Sigmoid colon (tissue), 7 donors: ENCODE measurements around the gene SLC39A2. TPM values are rescaled to one million over a fixed set of nuclear protein-coding genes. Genes with fewer than 3 reads are reported as not detected.

ENCODE experiments used
- DNase-seq: peaks from one replicate; pipeline ENCODE4 v3.0.0-alpha.2; 2019
- H3K27ac ChIP-seq, 4 donors: fragments of 200-600 bp; sonication (generic); one replicate each; pipeline ENCODE4 v1.5.1; 2016 to 2019; ENCODE audit warnings: mild to moderate bottlenecking in 1 of 4
- H3K27me3 ChIP-seq, 3 donors: fragments of 200-600 bp; sonication (generic); one replicate each; pipeline ENCODE4 v1.5.1; 2019; ENCODE audit warnings: mild to moderate bottlenecking in 1 of 3
- H3K36me3 ChIP-seq, 4 donors: fragments of 200-600 bp; sonication (generic); one replicate each; pipeline ENCODE4 v1.5.1; 2016 to 2019
- H3K4me1 ChIP-seq, 4 donors: fragments of 200-600 bp; sonication (generic); one replicate each; pipeline ENCODE4 v1.5.1; 2017 to 2019
- H3K4me3 ChIP-seq, 4 donors: fragments of 200-600 bp; sonication (generic); one replicate each; pipeline ENCODE4 v1.5.1; 2017 to 2019; ENCODE audit warnings: mild to moderate bottlenecking in 2 of 4, moderate library complexity in 1 of 4
- H3K9me3 ChIP-seq, 4 donors: fragments of 200-600 bp in 3 of 4; sonication (generic) in 3 of 4; one replicate each; pipeline versions ENCODE4 v1.5.1 to v1.6.1; 2013 to 2019
- EP300 ChIP-seq, 4 donors: sonication (generic); formaldehyde crosslinking; IDR thresholded peaks; one replicate each; pipeline ENCODE4 v1.6.1; 2017; ENCODE audit warnings: antibody characterized with exemption in 4 of 4
- POLR2A ChIP-seq, 2 donors: fragments of 450-650 bp; IDR thresholded peaks; one replicate each; pipeline ENCODE4 v1.6.1; 2016; ENCODE audit warnings: antibody characterized with exemption in 2 of 2, mild to moderate bottlenecking in 2 of 2, moderate library complexity in 2 of 2
- POLR2AphosphoS5 ChIP-seq, 4 donors: sonication (generic); formaldehyde crosslinking; IDR thresholded peaks; one replicate each; pipeline ENCODE4 v1.6.1; 2017; ENCODE audit warnings: antibody characterized with exemption in 4 of 4
- WGBS, 2 donors: extraction: QIAGEN DNeasy Blood & Tissue Kit; methylation state at CpG; one replicate each; pipeline ENCODE4 v1.1.7; 2013; 5-methylcytosine and 5-hydroxymethylcytosine counted together
- intact Hi-C: fragments of 100-400 bp; cut with DNase I; formaldehyde crosslinking; loops from one replicate; pipeline ENCODE4 v1.15.1; 2023
- polyA plus RNA-seq, 3 donors: library from polyadenylated mRNA; stranded (reverse); fragments of 200-250 nt; gene quantifications; one replicate each; pipeline ENCODE4 v1.2.3, GENCODE V29; 2013
- total RNA-seq, 4 donors: library from RNA; depleted of rRNA; stranded (reverse); fragments of >200 nt; gene quantifications; one replicate each; pipeline ENCODE4 v1.1.0, GENCODE V29; 2016
- TF ChIP-seq, protein P1 (sequence below), 4 experiments: fragments of 450-650 bp in 3 of 4; fragments of 200-600 bp in 1 of 4; IDR thresholded peaks; one replicate each; pipeline ENCODE4 v1.5.1; 2016 to 2019; ENCODE audit warnings: antibody characterized with exemption in 4 of 4, mild to moderate bottlenecking in 3 of 4, moderate library complexity in 2 of 4
- donor health status: healthy with polysubstance abuse.
- donor health status: Bipolar disorder and iron deficiency.
- donor health status: healthy.

SLC39A2 gene
- total and polyA plus RNA-seq, 7 donors: 1.2 TPM; not detected in 6

DNA sequence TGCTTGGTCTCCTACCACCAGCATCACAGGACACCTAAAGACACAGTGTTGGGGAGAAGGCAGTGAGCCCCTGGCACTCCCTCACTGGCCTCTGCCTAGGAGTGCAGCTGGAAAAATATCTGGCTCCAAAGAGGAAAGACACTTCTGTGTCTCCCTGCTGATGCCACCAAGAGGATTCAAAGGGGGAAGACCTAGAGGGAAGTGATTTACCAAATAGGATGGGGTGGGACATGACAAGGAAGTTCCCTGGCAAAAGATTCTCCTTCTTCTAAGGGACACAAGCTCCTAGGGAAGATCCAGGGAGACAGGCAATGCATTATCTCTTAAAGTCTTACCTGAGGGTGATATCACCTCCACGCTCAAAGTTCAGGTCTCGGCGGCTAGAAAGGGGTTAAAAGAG is 19.7 kb downstream of the SLC39A2 start:
- Histone ChIP-seq H3K27ac (no peak overlapping the region), H3K4me3 (no peak overlapping the region), H3K27me3 (no peaks in the 10 kb centered on the region), H3K4me1 (peaks cover 0 to 35% (median 17%) of the 10 kb centered on the region in 4 donors), H3K9me3 (no peaks in the 10 kb centered on the region), H3K36me3 (peaks cover 17 to 64% (median 36%) of the 10 kb centered on the region in 4 donors)
- intact Hi-C loops: no loop called here
- no peak for DNase-seq
- WGBS, 2 donors: 92 to 95% methylated on average over 3 of the region's 3 CpGs
- TF ChIP-seq POLR2A (IDR thresholded peaks at IDR 0.05) (no peak), POLR2AphosphoS5 (IDR thresholded peaks at IDR 0.05) (no peak), EP300 (IDR thresholded peaks at IDR 0.05) (no peak)
- TF ChIP-seq, protein P1, sequence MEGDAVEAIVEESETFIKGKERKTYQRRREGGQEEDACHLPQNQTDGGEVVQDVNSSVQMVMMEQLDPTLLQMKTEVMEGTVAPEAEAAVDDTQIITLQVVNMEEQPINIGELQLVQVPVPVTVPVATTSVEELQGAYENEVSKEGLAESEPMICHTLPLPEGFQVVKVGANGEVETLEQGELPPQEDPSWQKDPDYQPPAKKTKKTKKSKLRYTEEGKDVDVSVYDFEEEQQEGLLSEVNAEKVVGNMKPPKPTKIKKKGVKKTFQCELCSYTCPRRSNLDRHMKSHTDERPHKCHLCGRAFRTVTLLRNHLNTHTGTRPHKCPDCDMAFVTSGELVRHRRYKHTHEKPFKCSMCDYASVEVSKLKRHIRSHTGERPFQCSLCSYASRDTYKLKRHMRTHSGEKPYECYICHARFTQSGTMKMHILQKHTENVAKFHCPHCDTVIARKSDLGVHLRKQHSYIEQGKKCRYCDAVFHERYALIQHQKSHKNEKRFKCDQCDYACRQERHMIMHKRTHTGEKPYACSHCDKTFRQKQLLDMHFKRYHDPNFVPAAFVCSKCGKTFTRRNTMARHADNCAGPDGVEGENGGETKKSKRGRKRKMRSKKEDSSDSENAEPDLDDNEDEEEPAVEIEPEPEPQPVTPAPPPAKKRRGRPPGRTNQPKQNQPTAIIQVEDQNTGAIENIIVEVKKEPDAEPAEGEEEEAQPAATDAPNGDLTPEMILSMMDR (IDR thresholded peaks at IDR 0.05): no peak

- 76 to 85% methylated on average over 1 of the region's 1 CpG for WGBS, 2 donors
- Histone ChIP-seq H3K4me3 (no peak overlapping the region), H3K4me1 (peaks cover 0 to 39% (median 20%) of the 10 kb centered on the region in 4 donors), H3K36me3 (peaks cover 17 to 64% (median 36%) of the 10 kb centered on the region in 4 donors), H3K27ac (no peak overlapping the region), H3K27me3 (no peaks in the 10 kb centered on the region), H3K9me3 (no peaks in the 10 kb centered on the region)
- no peak for DNase-seq
- TF ChIP-seq, protein P1 (IDR thresholded peaks at IDR 0.05): no peak
- TF ChIP-seq POLR2AphosphoS5 (IDR thresholded peaks at IDR 0.05) (no peak), POLR2A (IDR thresholded peaks at IDR 0.05) (no peak), EP300 (IDR thresholded peaks at IDR 0.05) (no peak)
- intact Hi-C loops: no loop called here
Observed at GRCh38 chr14:21019366-21019765, 20.3 kb downstream of the SLC39A2 start.

DNA sequence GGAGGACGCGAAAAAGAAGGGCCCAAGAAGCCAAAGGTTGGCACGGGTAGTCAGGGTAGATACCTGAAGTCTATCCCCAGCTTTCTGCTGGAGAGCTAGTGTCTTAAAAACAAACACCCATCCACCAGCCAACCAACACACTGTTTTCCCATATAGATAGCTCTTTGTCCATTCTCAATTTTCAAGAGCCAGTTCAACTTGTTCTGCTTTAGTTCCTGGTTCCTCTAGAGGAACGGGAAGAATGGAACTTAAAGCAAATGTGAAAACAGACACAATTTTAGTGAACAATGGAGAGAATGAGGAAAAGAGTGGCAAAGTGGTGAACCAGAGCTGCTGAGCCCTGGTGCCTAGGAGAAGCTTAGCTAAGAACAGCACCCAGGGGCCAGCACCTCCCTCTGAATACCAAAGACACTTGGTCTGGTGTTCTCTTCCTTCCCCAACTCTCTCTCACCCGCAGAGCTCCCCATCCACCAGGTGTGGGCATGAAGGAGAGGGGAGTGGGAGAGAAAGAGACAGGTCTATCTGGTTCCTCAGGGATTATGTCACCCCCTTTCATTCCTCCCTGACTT is 22.0 kb downstream of the SLC39A2 start:
- DNase-seq: no peak
- Histone ChIP-seq H3K4me3 (no peak overlapping the region), H3K9me3 (no peaks in the 10 kb centered on the region), H3K36me3 (peaks cover 17 to 64% (median 36%) of the 10 kb centered on the region in 4 donors), H3K27me3 (no peaks in the 10 kb centered on the region), H3K27ac (peak overlapping the region in 1 of 4 donors; percentile 13), H3K4me1 (peaks cover 0 to 31% (median 27%) of the 10 kb centered on the region in 4 donors)
- WGBS, 2 donors: 68 to 88% methylated on average over 5 of the region's 5 CpGs
- no peak for TF ChIP-seq EP300 (IDR thresholded peaks at IDR 0.05)
- TF ChIP-seq POLR2AphosphoS5 (IDR thresholded peaks at IDR 0.05): no peak
- TF ChIP-seq POLR2A (IDR thresholded peaks at IDR 0.05): no peak
- TF ChIP-seq, protein P1 (IDR thresholded peaks at IDR 0.05): no peak
- intact Hi-C loops: no loop called here

DNA sequence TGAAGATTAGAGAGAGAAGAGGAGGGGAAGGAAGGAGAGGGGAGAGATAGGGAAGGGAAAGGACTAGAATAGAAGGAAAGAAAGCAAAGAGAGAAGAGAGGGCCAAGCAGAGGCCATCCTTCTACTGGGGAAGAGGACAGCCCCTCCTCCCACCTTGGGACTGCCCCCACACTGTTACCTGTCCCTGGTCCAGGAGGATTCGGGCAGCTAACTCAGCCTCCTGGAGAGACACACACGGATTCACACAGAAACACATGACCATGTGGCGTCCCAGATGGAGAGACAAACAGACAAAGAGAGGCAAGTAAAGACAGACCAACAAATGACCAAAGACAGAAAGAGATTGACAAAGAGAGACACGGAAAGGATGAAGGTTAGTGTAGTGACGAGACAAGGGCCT is 23.6 kb downstream of the SLC39A2 start:
- H3K4me3 ChIP-seq: peak overlapping the region in 3 of 4 donors; percentile 84 to 91 (median 85)
- 82 to 89% methylated on average over 5 of the region's 5 CpGs for WGBS, 2 donors
- H3K27me3 ChIP-seq: no peaks in the 10 kb centered on the region
- H3K9me3 ChIP-seq: no peaks in the 10 kb centered on the region
- intact Hi-C loops: no loop called here
- TF ChIP-seq POLR2A (IDR thresholded peaks at IDR 0.05) (no peak), POLR2AphosphoS5 (IDR thresholded peaks at IDR 0.05) (no peak), EP300 (IDR thresholded peaks at IDR 0.05) (no peak)
- TF ChIP-seq, protein P1 (IDR thresholded peaks at IDR 0.05): no peak
- peaks cover 17 to 51% (median 33%) of the 10 kb centered on the region in 4 donors for H3K36me3 ChIP-seq
- peaks cover 0 to 43% (median 35%) of the 10 kb centered on the region in 4 donors for H3K4me1 ChIP-seq
- no peak for DNase-seq
- peak overlapping the region; percentile 93 to 95 (median 93) for H3K27ac ChIP-seq
